Mammary epithelial cell (primary cell): Measurements from ENCODE around the gene PRKN.

Source experiments
- CTCF ChIP-seq, 2 donors: IDR thresholded peaks in 1 of 2; conservative IDR thresholded peaks in 1 of 2; 2 replicates each; pipeline ENCODE4 v1.5.1; 2011 to 2012; ENCODE audit warnings: inconsistent platforms in 2 of 2, low read length in 2 of 2, mild to moderate bottlenecking in 2 of 2, control low read depth in 1 of 2, low read depth in 1 of 2; ENCODE audit not compliant: insufficient read depth in 1 of 2; ENCODE audit errors: extremely low read depth in 1 of 2
- EZH2 ChIP-seq: IDR thresholded peaks from 2 replicates; pipeline ENCODE4 v1.6.1; 2012; ENCODE audit warnings: low read length, inconsistent platforms, borderline replicate concordance

- TF ChIP-seq CTCF (conservative IDR thresholded peaks at IDR 0.05 in 1 of 2, IDR thresholded peaks at IDR 0.05 in 1 of 2; ENCODE audit: extremely low read depth in 1 of 2, insufficient read depth in 1 of 2, low read depth in 1 of 2, low read length in 2 of 2): no peak
- TF ChIP-seq EZH2: no peak
Observed at GRCh38 chr6:162116902-162117525, 610.6 kb downstream of the PRKN start.
